Prostate gland (tissue), 2 donors: ENCODE results near the gene NAALADL2. TPM values are rescaled to one million over a fixed set of nuclear protein-coding genes. Genes with fewer than 3 reads are reported as not detected.

Experiments
- DNase-seq: peaks from one replicate; pipeline ENCODE4 v3.0.0-alpha.2; 2019; ENCODE audit warnings: low spot score
- H3K27ac ChIP-seq, 2 donors: fragments of 200-600 bp; sonication (generic); 2 replicates each; pipeline ENCODE4 v1.5.1; 2017 to 2019
- H3K27me3 ChIP-seq: fragments of 200-600 bp; sonication (generic); replicated peaks from 2 replicates; pipeline ENCODE4 v1.5.1; 2019; ENCODE audit not compliant: insufficient read depth
- H3K36me3 ChIP-seq, 2 donors: fragments of 200-600 bp; sonication (generic); 1 replicate in 1 of 2; 2 replicates in 1 of 2; pipeline versions ENCODE4 v1.5.1 to v1.8.1; 2017 to 2019
- H3K4me1 ChIP-seq: fragments of 200-600 bp; sonication (generic); replicated peaks from 2 replicates; pipeline ENCODE4 v1.5.1; 2019
- H3K4me3 ChIP-seq, 2 donors: fragments of 200-600 bp; sonication (generic); 2 replicates each; pipeline ENCODE4 v1.5.1; 2017 to 2019
- H3K9me3 ChIP-seq: fragments of 200-600 bp; sonication (generic); 2 replicates; pipeline ENCODE4 v1.5.1; 2017
- POLR2A ChIP-seq: fragments of 450-650 bp; IDR thresholded peaks from one replicate; pipeline ENCODE4 v1.6.1; 2016; ENCODE audit warnings: antibody characterized with exemption, mild to moderate bottlenecking
- POLR2AphosphoS5 ChIP-seq: sonication (generic); formaldehyde crosslinking; IDR thresholded peaks from one replicate; pipeline ENCODE4 v1.6.1; 2017; ENCODE audit warnings: antibody characterized with exemption
- WGBS: methylation state at CpG from one replicate; pipeline ENCODE4 v1.1.5; 2018; 5-methylcytosine and 5-hydroxymethylcytosine counted together
- intact Hi-C: fragments of 100-400 bp; cut with DNase I; formaldehyde crosslinking; loops from one replicate; pipeline ENCODE4 v1.14.2; 2022
- total RNA-seq, 2 donors: library from RNA; depleted of rRNA; stranded (reverse); fragments of >200 nt; gene quantifications; one replicate each; pipeline ENCODE4 v1.1.0, GENCODE V29; 2016
- TF ChIP-seq, protein P1 (sequence below), 4 experiments: fragments of 200-600 bp in 2 of 4; fragments of 450-650 bp in 2 of 4; sonication (generic) in 2 of 4; IDR thresholded peaks; 1 replicate in 3 of 4; 2 replicates in 1 of 4; pipeline ENCODE4 v1.5.1; 2016 to 2019; ENCODE audit warnings: antibody characterized with exemption in 4 of 4, mild to moderate bottlenecking in 2 of 4, moderate library complexity in 2 of 4

NAALADL2 gene
- total RNA-seq, 2 donors from 2014 or later: 12.2 to 20.2 TPM

DNA sequence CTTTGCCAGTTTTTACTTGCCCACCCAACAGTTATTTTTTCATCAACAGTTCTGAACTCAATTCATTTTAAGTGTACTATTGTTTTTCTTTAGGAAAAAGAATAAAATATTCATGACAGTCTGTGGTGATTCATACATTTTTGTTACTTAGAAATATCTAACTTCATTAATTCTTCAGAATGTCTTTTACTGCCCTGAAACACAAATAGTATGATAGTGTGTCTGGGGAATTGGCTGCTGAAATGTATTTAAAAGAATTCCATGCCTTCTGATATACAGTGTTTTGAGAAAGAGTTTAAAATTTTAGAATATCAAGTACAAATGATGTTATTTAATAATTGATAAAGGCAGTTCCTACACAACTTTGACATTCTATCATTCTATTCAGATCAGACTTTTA lies 854.1 kb downstream of the NAALADL2 start:
- H3K27me3 ChIP-seq: no peaks in the 10 kb centered on the region
- H3K36me3 ChIP-seq: no peaks in the 10 kb centered on the region
- DNase-seq: no peak
- no peaks in the 10 kb centered on the region for H3K9me3 ChIP-seq
- no peak for TF ChIP-seq POLR2A
- TF ChIP-seq POLR2AphosphoS5: no peak
- TF ChIP-seq, protein P1, sequence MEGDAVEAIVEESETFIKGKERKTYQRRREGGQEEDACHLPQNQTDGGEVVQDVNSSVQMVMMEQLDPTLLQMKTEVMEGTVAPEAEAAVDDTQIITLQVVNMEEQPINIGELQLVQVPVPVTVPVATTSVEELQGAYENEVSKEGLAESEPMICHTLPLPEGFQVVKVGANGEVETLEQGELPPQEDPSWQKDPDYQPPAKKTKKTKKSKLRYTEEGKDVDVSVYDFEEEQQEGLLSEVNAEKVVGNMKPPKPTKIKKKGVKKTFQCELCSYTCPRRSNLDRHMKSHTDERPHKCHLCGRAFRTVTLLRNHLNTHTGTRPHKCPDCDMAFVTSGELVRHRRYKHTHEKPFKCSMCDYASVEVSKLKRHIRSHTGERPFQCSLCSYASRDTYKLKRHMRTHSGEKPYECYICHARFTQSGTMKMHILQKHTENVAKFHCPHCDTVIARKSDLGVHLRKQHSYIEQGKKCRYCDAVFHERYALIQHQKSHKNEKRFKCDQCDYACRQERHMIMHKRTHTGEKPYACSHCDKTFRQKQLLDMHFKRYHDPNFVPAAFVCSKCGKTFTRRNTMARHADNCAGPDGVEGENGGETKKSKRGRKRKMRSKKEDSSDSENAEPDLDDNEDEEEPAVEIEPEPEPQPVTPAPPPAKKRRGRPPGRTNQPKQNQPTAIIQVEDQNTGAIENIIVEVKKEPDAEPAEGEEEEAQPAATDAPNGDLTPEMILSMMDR (IDR thresholded peaks at IDR 0.05): no peak
- intact Hi-C loops: no loop called here
- no peak overlapping the region for H3K27ac ChIP-seq
- H3K4me1 ChIP-seq: no peaks in the 10 kb centered on the region
- no peak overlapping the region for H3K4me3 ChIP-seq

DNA sequence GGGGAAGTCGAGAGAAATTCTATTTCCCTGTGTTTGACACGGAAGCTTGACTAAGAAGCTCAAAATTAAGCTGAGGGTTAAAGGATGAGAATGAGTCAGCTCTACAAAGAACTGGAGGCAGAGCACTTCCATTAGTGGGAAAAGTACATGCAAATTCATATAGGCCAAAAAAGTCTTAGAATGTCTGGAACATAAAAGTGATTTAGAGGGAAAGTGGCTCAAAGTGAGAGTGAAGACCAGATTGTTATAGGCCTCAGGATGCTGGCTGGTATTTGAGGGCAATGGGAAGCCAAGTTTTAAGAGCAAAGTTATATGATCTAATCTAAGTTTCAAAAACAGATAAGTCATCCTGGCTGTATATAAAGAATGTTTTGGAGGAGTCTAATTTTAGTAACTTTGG lies 857.3 kb downstream of the NAALADL2 start:
- TF ChIP-seq POLR2A (no peak), POLR2AphosphoS5 (no peak)
- TF ChIP-seq, protein P1 (IDR thresholded peaks at IDR 0.05): no peak
- no peaks in the 10 kb centered on the region for H3K36me3 ChIP-seq
- DNase-seq: no peak
- no peaks in the 10 kb centered on the region for H3K9me3 ChIP-seq
- 96% methylated on average over 2 of the region's 2 CpGs for WGBS
- H3K27ac ChIP-seq: no peak overlapping the region
- no peaks in the 10 kb centered on the region for H3K4me1 ChIP-seq
- H3K4me3 ChIP-seq: no peak overlapping the region
- intact Hi-C loops: no loop called here
- H3K27me3 ChIP-seq: no peaks in the 10 kb centered on the region

DNA sequence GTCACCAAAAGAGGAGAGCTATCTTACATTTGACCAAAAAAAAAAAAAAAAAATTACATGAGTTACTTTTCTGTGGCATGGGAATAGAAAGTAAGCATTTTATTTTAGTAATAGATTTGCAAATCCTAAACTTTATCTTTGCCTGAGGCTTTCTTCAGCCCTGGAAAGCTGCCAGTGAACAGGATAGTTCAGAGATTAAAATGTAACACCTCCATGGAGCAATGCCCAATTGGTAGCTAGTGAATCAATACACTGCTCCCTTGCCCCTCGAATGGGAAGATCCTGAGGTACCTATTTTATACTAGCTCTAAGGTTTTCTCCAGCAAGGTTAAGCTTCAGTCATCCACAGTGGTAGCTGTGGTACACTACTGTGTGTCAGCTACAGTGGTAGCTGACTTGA lies 867.1 kb downstream of the NAALADL2 start:
- Histone ChIP-seq H3K4me3 (no peak overlapping the region), H3K27me3 (no peaks in the 10 kb centered on the region), H3K4me1 (no peaks in the 10 kb centered on the region), H3K9me3 (no peaks in the 10 kb centered on the region), H3K36me3 (no peaks in the 10 kb centered on the region), H3K27ac (no peak overlapping the region)
- WGBS: 48% methylated on average over 1 of the region's 1 CpG
- TF ChIP-seq POLR2A: no peak
- intact Hi-C loops: no loop called here
- no peak for DNase-seq

DNA sequence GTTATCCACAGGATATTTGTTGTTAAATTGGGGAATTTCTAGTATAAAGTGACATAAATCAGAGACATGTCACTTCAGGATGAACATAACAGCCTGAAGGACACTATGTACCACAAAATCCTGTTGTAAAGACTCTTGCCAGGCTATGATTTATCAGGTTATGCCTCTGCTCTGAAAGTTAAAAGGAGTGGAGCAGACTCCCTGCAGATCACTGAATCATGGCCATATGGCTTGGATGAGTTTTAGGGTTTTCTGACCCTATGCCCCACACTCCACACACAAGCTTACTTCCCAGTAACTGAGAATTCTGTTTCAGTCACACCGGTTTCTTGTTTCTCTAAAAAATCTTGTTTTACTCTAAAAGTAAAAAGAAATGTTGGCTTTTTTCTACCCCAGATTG lies 869.4 kb downstream of the NAALADL2 start:
- Histone ChIP-seq H3K4me1 (no peaks in the 10 kb centered on the region), H3K36me3 (no peaks in the 10 kb centered on the region), H3K27ac (no peak overlapping the region), H3K4me3 (no peak overlapping the region), H3K27me3 (no peaks in the 10 kb centered on the region), H3K9me3 (no peaks in the 10 kb centered on the region)
- intact Hi-C loops: no loop called here
- 74% methylated on average over 1 of the region's 1 CpG for WGBS
- DNase-seq: no peak
- TF ChIP-seq POLR2AphosphoS5 (no peak), POLR2A (no peak)
- TF ChIP-seq, protein P1 (IDR thresholded peaks at IDR 0.05): no peak

DNA sequence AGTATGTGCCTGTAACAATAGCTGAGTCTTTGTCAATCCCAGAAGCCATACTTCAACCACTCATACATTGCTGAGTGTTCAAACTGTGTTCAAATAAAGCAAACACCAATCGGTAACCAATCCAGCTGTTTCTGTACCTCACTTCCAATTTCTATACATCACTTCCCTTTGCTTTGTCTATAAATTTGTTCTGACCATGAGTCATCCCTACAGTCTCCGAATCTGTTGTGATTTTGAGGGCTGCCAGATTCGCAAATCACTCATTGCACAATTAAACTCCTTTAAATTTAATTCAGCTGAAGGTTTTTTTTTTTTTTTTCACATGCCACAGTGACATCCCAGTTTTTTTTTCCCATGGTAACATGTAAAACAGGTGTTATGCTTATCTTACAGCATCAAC lies 870.3 kb downstream of the NAALADL2 start:
- Histone ChIP-seq H3K36me3 (no peaks in the 10 kb centered on the region), H3K4me1 (no peaks in the 10 kb centered on the region), H3K4me3 (no peak overlapping the region), H3K9me3 (no peaks in the 10 kb centered on the region), H3K27me3 (no peaks in the 10 kb centered on the region), H3K27ac (no peak overlapping the region)
- intact Hi-C loops: no loop called here
- 52% methylated on average over 3 of the region's 3 CpGs for WGBS
- no peak for DNase-seq
- TF ChIP-seq POLR2AphosphoS5 (no peak), POLR2A (no peak)
- TF ChIP-seq, protein P1 (IDR thresholded peaks at IDR 0.05): no peak
